ENCODE results near the gene CASD1. TPM values are rescaled to one million over a fixed set of nuclear protein-coding genes. Genes with fewer than 3 reads are reported as not detected.

Gene CASD1
- total and polyA plus RNA-seq, 8 donors, result 7.2 to 19.4 (median 10.6) TPM

DNA sequence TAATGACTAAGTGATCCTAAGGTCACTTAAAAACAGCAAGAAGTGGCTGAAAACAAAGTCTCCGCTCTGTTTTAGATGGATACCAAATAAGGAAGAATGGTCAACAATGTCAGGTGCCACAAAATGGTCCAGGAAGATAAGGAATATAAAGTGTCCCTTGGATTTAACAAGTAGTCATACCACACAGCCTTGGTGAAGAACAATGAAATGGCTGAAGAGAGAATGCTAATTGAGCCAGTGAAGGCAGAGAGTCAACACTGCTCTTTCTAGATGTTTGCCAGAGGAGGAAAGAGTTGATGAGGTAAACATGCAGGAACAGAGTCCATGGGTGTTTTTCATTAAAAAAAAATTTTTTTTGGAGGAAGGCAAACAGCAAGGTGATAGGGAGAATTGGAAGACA is 2.1 kb upstream of the CASD1 start:
- no peak for FAIRE-seq
- peaks cover 0 to 12% (median 12%) of the 10 kb centered on the region in 3 donors for H3K4me1 ChIP-seq
- no peak for ATAC-seq
- H3K36me3 ChIP-seq, result no peaks in the 10 kb centered on the region
- no peak overlapping the region for H3K27ac ChIP-seq
- H3K27me3 ChIP-seq, result no peaks in the 10 kb centered on the region
- DNase-seq, result no peak
- no peak overlapping the region for H3K4me3 ChIP-seq
- no peaks in the 10 kb centered on the region for H3K9me3 ChIP-seq
- intact Hi-C loops (cut with DNase I), result no loop called here
- 92 to 95% methylated on average over 1 of the region's 1 CpG for WGBS, 2 donors
- TF ChIP-seq, protein P1, sequence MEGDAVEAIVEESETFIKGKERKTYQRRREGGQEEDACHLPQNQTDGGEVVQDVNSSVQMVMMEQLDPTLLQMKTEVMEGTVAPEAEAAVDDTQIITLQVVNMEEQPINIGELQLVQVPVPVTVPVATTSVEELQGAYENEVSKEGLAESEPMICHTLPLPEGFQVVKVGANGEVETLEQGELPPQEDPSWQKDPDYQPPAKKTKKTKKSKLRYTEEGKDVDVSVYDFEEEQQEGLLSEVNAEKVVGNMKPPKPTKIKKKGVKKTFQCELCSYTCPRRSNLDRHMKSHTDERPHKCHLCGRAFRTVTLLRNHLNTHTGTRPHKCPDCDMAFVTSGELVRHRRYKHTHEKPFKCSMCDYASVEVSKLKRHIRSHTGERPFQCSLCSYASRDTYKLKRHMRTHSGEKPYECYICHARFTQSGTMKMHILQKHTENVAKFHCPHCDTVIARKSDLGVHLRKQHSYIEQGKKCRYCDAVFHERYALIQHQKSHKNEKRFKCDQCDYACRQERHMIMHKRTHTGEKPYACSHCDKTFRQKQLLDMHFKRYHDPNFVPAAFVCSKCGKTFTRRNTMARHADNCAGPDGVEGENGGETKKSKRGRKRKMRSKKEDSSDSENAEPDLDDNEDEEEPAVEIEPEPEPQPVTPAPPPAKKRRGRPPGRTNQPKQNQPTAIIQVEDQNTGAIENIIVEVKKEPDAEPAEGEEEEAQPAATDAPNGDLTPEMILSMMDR (IDR thresholded peaks at IDR 0.05), result no peak

DNA sequence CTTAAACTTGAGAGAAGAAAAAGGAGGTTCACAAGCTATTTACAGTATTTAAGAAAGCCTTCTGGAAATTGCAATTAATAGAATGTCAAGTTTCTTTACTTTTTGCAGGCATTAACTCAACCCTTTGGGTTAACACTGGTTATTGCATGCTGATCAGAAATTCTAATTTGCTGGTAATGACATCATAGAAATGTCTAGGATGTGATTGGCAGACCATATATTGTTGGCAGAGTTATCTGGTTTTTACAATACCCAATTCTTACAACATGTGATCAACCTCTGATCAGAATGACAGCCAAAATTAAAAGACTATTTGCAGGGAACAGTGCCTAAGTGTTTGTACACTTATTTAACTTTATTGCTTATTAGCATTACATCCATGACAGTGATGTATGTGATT is 1.6 kb upstream of the CASD1 start:
- intact Hi-C loops (cut with DNase I), result no loop called here
- FAIRE-seq (no peak), DNase-seq (no peak), ATAC-seq (no peak)
- no peaks in the 10 kb centered on the region for H3K36me3 ChIP-seq
- H3K9me3 ChIP-seq, result no peaks in the 10 kb centered on the region
- TF ChIP-seq, protein P1 (IDR thresholded peaks at IDR 0.05), result no peak
- no peak overlapping the region for H3K4me3 ChIP-seq
- no peak overlapping the region for H3K27ac ChIP-seq
- H3K4me1 ChIP-seq, result peaks cover 0 to 16% (median 12%) of the 10 kb centered on the region in 3 donors
- no peaks in the 10 kb centered on the region for H3K27me3 ChIP-seq

DNA sequence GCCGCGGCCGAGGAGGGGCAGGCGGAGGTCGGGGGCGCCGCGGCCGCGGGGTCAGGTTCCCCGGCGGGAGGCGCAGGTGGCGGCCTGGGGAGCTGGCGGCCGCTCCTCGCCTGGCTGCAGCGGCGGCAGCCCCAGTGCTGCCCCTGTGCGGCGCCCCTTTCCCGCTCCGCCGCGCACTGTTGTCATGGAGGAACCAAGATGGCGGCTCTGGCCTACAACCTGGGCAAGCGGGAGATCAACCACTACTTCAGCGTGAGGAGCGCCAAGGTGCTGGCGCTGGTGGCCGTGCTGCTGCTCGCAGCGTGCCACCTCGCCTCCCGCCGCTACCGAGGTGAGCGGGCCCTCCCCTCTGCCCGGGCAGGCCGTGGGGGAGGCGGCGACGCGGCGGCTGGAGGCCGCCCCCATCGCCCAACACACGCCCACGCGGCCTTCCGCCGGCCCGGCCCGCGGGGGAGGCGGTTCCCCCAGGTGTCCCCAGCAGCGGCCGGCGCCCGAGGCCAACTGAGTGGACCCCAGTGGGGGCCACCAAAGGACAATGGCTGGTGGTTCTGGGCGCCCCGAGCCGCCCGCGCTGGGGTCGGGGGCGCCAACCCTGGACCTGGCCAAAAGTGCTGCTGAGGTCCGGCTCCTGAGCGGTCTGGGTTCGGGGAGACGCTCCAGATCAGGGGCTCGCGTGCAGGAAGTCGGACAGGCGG is 425 bp downstream of the CASD1 start:
- ATAC-seq (peak; percentile 85 to 91 (median 88)), DNase-seq (peak; percentile 68 to 90 (median 78)), FAIRE-seq (no peak)
- no peaks in the 10 kb centered on the region for H3K9me3 ChIP-seq
- H3K27ac ChIP-seq, result peak overlapping the region; percentile 93 to 99 (median 96)
- intact Hi-C loops (cut with DNase I), result no loop called here
- TF ChIP-seq, protein P1 (IDR thresholded peaks at IDR 0.05), result no peak
- no peaks in the 10 kb centered on the region for H3K36me3 ChIP-seq
- H3K4me3 ChIP-seq, result peak overlapping the region; percentile 67 to 88 (median 82)
- H3K4me1 ChIP-seq, result peaks cover 0 to 21% (median 19%) of the 10 kb centered on the region in 3 donors
- no peaks in the 10 kb centered on the region for H3K27me3 ChIP-seq
- WGBS, 2 donors, result 0 to 1% methylated on average over 31 to 75 of the region's 75 CpGs

DNA sequence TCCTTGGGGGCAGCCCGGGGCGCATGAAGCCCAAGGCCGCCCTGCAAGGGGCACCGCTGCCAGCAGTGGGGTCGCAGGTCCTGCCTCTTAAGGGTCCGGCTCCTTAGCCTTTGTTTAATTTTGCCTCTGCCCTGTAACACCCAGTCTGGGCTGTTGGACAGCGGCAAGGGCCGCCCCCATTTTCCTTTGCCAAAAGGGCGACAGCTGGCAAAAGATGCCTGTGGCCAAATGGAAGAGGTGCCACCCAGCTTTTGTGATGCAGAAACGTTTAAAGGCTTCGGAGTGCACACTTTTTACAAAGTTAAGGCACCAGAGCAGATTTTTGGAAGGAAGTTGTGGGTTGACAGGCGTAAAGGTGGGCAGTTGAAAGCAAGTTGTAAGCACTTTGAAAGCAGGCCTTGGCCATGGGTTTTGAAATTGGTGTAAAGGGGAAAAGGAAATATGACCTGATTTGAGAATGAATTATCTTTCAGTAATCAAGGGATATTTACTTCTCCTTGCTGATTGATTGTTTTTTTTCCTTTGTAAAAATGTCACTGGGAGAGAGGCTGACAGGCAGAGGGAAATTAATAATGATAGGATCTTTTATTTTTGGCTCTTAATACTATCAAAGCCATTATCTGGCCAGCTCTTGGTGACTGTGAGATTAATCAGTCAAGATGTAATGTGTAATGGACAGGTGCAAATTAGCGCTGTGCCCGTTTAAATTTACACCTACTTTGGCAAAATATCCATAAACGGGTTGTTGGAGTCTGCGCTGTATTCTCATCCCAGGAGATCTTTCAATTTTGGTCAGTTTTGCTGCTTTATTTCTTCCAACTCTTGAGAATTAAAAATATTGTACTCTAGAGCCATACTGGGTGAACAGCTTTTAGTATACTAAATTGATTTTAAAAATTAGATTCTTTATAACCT is 1.2 kb downstream of the CASD1 start:
- no peaks in the 10 kb centered on the region for H3K27me3 ChIP-seq
- ATAC-seq, result peak; percentile 57 to 65 (median 62)
- no peaks in the 10 kb centered on the region for H3K36me3 ChIP-seq
- peak in 4 of 6 donors; percentile 47 to 65 (median 57) for DNase-seq
- peak overlapping the region; percentile 93 to 99 (median 96) for H3K27ac ChIP-seq
- TF ChIP-seq, protein P1 (IDR thresholded peaks at IDR 0.05), result no peak
- peaks cover 0 to 29% (median 27%) of the 10 kb centered on the region in 3 donors for H3K4me1 ChIP-seq
- WGBS, 2 donors, result 3 to 5% methylated on average over 16 of the region's 16 CpGs
- no peaks in the 10 kb centered on the region for H3K9me3 ChIP-seq
- intact Hi-C loops (cut with DNase I), result no loop called here
- no peak for FAIRE-seq
- H3K4me3 ChIP-seq, result peak overlapping the region; percentile 67 to 88 (median 82)

Data from pancreas (tissue), 10 donors.